Left renal cortex interstitium (tissue), 4 donors: Measurements from ENCODE around the gene LANCL1. TPM values are rescaled to one million over a fixed set of nuclear protein-coding genes. Genes with fewer than 3 reads are reported as not detected.
"Not testable (repeated sequence)": the region's sequence is repeated elsewhere in the genome, so short reads cannot be mapped to it uniquely, and the experiment has no call there.

Experiments
- DNase-seq, 4 donors: peaks; one replicate each; pipeline ENCODE4 v3.0.0-alpha.2; 2013; ENCODE audit warnings: low read depth in 4 of 4, low spot score in 2 of 4, missing footprints in 1 of 4
- polyA plus RNA-seq, 4 donors: library from polyadenylated mRNA; unstranded; fragments of 120-200 nt; gene quantifications; one replicate each; pipeline ENCODE4 v1.2.1, GENCODE V29; 2013; ENCODE audit not compliant: insufficient read length in 4 of 4

The LANCL1 gene
- polyA plus RNA-seq, 4 donors, result 68.3 to 84.8 (median 79.8) TPM

- DNase-seq, result no peak
These were observed 16.0 kb downstream of the LANCL1 start for GRCh38 chr2:210460322-210461227.

GRCh38 chr2:210459880-210460279, 16.7 kb downstream of the LANCL1 start:
- no peak for DNase-seq

GRCh38 chr2:210459407-210459806, 17.2 kb downstream of the LANCL1 start:
- DNase-seq, result no peak

- DNase-seq, result no peak
These were observed 18.2 kb downstream of the LANCL1 start for GRCh38 chr2:210458395-210458794.

GRCh38 chr2:210456571-210456970, 20.0 kb downstream of the LANCL1 start:
- no peak for DNase-seq

- no peak for DNase-seq
These were observed 22.2 kb downstream of the LANCL1 start for GRCh38 chr2:210454336-210454735.

GRCh38 chr2:210452194-210452593, 24.4 kb downstream of the LANCL1 start:
- no peak for DNase-seq

- not testable (repeated sequence) for DNase-seq
These were observed 25.6 kb downstream of the LANCL1 start for GRCh38 chr2:210450942-210451341.

- DNase-seq, result no peak
These were observed 30.8 kb downstream of the LANCL1 start for GRCh38 chr2:210445732-210446131.

- no peak for DNase-seq
These were observed 31.3 kb downstream of the LANCL1 start for GRCh38 chr2:210445116-210445707.

GRCh38 chr2:210443527-210443926, 33.0 kb downstream of the LANCL1 start:
- DNase-seq, result no peak

- DNase-seq, result no peak
These were observed 33.7 kb downstream of the LANCL1 start for GRCh38 chr2:210442878-210443277.

GRCh38 chr2:210442457-210442856, 34.1 kb downstream of the LANCL1 start:
- DNase-seq, result no peak

GRCh38 chr2:210440206-210440605, 36.4 kb downstream of the LANCL1 start:
- no peak for DNase-seq

GRCh38 chr2:210435439-210435838, 41.1 kb downstream of the LANCL1 start:
- DNase-seq, result no peak

GRCh38 chr2:210432633-210433032, 43.9 kb downstream of the LANCL1 start:
- no peak for DNase-seq

GRCh38 chr2:210429403-210430137, 47.0 kb downstream of the LANCL1 start:
- no peak for DNase-seq

- no peak for DNase-seq
These were observed 48.0 kb downstream of the LANCL1 start for GRCh38 chr2:210428393-210429179.

GRCh38 chr2:210427309-210427708, 49.2 kb downstream of the LANCL1 start:
- not testable (repeated sequence) for DNase-seq

GRCh38 chr2:210422366-210422765, 54.2 kb downstream of the LANCL1 start:
- no peak for DNase-seq

GRCh38 chr2:210421916-210422315, 54.6 kb downstream of the LANCL1 start:
- DNase-seq, result no peak
